GM21529 (cell line): Measurements from ENCODE around the gene DCDC2.
"Not testable (repeated sequence)": the region's sequence is repeated elsewhere in the genome, so short reads cannot be mapped to it uniquely, and the experiment has no call there.

ENCODE experiments used
- ATAC-seq: cut with Tn5 transposase; IDR thresholded peaks from one replicate; pipeline ENCODE4 v1.9.1; 2021; ENCODE audit not compliant: unreplicated experiment

Gene DCDC2

DNA sequence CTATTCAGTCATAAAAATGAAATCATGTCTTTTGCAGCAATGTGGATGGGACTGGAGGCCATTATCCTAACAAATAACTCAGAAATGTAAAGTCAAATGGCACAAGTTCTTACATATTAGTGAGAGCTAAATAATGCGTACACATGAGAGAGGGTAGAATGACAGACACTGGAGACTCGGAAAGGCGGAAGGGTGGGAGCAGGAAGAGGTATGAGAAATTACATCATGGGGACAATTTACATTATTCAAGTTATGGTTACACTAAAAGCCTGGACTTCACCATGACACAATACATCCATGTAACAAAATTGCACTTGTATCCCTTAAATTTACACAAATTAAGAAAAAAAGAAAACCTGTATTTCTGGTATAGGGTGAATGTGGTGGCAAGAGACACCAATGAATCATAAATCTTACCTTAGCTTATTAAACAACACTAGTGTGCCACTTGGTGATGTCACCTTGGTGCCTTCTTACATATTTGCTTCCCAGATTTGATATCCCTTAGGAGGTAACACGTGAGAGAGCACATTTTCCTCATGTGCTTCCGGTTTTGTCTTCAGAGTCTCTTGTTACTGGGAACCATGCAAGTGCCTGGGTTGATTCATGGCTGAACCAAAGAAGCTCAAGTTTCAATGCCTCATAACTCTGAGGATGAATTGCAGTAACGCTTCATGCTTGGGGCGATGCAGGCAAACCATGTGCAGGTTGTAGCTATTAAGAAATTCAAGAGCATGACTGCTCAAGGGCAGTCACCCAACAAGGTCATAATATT is 84.6 kb downstream of the DCDC2 start:
- no peak for ATAC-seq

- no peak for ATAC-seq
These were observed 85.3 kb downstream of the DCDC2 start for GRCh38 chr6:24272553-24272952.

GRCh38 chr6:24272148-24272547 is 85.7 kb downstream of the DCDC2 start:
- ATAC-seq, result no peak

DNA sequence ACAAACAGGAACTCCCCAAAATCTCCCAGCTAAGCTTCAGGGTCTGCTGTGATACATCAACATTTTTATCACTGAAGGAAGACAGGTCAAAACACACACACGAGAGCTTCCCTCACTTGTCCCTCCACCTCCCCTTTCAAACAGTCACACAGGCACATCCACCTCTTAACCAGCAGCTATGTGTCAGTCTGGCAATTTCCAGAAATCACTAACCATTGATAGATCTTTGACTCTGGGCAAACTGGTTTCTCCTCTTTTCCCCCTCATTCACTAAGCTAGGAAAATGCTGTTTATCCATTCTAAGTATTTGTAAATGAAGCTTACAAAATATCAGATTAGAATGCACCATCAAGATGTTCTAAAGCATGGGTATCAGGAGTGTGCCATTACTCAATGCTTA is 87.8 kb downstream of the DCDC2 start:
- no peak for ATAC-seq

DNA sequence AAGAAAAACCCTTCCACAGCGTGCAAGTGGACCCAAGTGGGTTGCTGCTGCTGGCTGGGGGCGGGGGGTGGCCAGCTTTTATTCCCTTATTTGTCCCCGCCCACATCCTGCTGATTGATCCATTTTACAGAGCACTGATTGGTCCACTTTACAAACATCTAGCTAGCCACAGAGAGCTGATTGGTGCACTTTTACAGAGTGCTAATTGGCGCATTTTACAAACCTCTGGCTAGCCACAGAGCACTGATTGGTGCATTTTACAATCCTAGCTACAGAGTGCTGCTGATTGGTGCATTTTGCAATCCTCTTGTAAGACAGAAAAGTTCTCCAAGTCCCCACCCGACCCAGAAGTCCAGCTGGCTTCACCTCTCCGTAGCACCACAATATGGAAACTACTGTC is 99.6 kb downstream of the DCDC2 start:
- ATAC-seq, result not testable (repeated sequence)

- ATAC-seq, result no peak
These were observed 100.6 kb downstream of the DCDC2 start for GRCh38 chr6:24257282-24257681.

- ATAC-seq, result peak; percentile 96
These were observed 102.2 kb downstream of the DCDC2 start for GRCh38 chr6:24255676-24256075.

DNA sequence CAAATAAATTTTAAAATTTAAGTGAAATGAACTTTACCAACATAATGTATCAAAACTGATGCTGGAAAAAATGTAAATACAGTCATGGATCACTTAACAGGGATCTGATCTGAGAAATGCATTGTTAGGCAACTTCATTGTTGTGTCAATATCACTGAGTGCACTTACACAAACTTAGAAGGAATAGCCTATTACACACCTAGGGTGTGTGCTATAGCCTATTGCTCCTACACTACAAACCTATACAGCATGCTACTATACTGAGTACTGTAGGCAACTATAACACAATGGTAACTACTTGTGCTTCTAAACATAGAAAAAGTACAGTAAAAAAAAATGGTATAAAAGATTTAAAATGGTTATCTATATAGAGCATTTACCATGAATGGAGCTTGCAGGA is 104.5 kb downstream of the DCDC2 start:
- ATAC-seq, result no peak

DNA sequence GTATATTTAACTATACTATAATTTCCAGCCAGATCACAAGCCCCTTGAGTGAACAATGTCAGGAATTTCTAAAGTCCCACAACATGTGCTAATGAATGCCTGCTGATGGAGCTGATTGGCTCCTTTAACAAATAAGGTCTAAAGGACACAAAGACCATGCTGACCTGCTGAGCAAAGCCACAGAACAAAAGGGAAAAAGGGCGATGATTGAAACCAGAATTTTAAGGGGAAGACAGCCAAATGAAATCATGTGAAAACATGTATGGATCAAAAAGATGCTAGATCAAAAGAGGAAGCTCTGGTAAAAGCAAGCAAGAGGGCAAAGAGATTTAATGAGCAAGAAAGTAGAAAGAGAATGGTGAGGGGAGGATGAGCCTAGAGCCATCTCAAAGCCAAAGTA is 105.6 kb downstream of the DCDC2 start:
- ATAC-seq, result no peak

- ATAC-seq, result no peak
These were observed 106.5 kb downstream of the DCDC2 start for GRCh38 chr6:24251339-24251738.

- no peak for ATAC-seq
These were observed 107.9 kb downstream of the DCDC2 start for GRCh38 chr6:24249926-24250325.

- no peak for ATAC-seq
These were observed 112.6 kb downstream of the DCDC2 start for GRCh38 chr6:24245275-24245674.

DNA sequence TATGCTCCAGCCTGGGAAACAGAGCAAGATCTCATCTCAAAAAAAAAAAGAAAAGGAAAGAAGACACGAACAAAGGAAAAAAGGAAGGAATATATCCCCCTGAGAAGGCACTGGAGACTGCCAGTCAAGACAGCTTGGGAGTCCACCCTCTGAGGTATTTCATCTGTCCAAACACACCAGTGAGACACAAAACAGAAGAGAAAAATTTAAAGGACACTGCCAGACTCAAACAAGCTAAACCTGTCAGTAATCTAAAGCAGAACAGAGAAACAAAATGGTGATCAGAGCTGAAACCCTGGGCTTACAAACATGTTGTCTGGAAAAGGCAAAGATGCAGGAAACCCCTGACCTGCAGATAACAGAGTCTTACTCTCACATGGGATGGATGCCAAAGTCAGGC is 114.9 kb downstream of the DCDC2 start:
- no peak for ATAC-seq

- ATAC-seq, result not testable (repeated sequence)
These were observed 116.1 kb downstream of the DCDC2 start for GRCh38 chr6:24241779-24242178.

- no peak for ATAC-seq
These were observed 116.9 kb downstream of the DCDC2 start for GRCh38 chr6:24240943-24241342.

GRCh38 chr6:24240380-24240928 is 117.4 kb downstream of the DCDC2 start:
- no peak for ATAC-seq

GRCh38 chr6:24238700-24239099 is 119.2 kb downstream of the DCDC2 start:
- no peak for ATAC-seq

DNA sequence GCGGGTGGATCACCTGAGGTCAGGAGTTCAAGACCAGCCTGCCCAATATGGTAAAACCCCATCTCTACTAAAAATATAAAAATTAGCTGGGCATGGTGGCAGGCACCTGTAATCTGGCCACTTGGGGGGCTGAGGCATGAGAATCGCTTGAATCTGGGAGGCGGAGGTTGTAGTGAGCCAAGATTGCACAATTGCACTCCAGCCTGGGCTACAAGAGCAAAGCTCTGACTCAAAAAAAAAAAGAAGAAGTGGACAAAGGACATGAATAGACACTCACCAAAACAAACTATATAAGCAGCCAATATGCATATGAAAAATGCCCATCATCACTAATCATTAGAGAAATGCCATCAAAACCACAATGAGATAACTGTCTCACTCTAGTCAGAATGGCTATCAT is 121.1 kb downstream of the DCDC2 start:
- ATAC-seq, result not testable (repeated sequence)

GRCh38 chr6:24233813-24234442 is 123.9 kb downstream of the DCDC2 start:
- ATAC-seq, result no peak

DNA sequence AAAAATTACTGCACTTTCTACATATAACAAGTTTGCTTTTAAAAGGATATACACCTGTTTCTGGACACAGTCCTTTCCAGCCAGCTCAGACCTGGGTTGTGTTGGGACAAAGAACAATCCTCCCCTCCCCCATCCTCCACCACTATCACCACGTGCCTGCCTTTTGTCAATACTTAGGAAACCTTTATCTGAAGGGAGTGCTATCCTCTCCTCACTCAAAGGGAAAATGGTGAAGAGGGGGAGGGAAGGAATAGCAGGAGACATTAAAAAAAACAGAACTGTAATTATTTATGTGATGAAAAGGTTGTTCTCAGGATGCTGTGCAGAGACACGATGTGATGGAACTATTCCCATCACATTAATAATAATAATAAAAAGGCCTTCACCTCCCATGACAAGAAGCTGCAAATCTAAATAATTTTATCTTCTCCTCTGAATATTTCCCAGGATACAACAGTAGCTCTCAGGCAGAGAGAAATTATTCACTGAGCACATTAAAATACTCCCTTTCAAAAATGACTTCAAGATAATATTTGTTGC is 126.4 kb downstream of the DCDC2 start:
- no peak for ATAC-seq

DNA sequence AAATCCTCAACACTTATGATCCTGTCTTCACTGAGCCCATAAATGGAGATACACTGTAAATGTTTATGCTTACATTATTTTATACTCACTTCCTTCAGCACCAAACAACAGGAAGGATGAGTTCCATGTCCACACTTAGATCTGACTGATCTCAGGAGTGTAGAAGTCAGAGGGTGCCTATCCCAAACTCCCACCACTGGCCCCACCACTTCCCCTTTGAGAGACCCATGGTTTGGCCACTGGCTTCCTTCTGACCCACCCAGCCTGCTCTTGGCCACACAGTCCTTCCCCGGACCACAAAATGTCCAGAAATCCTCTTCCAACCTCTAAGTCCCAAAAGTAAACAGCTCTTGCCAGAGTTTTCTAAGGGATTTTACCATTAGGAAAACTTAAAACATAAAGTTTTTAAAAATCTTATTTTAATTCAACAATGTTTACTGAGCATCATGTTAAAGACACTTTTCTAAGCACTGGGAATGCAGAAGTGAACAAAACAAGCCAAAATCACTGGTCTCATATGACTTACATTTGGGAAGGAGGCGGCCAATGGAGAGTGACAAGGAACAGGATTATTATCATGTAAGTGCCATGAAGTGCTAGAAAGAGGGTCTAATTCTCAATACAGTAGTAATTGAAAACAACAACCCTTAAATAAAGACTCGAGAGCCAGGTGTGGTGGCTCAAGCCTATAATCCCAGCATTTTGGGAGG is 128.0 kb downstream of the DCDC2 start:
- no peak for ATAC-seq
